SK-N-SH (cell line): ENCODE measurements around the gene NR1H4.

Experiments
- RFX5 ChIP-seq: IDR thresholded peaks from 2 replicates; pipeline ENCODE4 v1.6.1; 2012; ENCODE audit warnings: mild to moderate bottlenecking, improper control_type of control experiment, low read length
- TF ChIP-seq, protein P1 (sequence below): fragments of 200-600 bp; sonication (generic); IDR thresholded peaks from 2 replicates; pipeline ENCODE4 v1.6.1; 2017; ENCODE audit warnings: antibody characterized with exemption, mild to moderate bottlenecking, moderate library complexity
- TF ChIP-seq, protein P2 (sequence below): IDR thresholded peaks from 2 replicates; pipeline ENCODE4 v1.6.1; 2012; ENCODE audit warnings: mild to moderate bottlenecking, low read depth, low read length, moderate library complexity

DNA sequence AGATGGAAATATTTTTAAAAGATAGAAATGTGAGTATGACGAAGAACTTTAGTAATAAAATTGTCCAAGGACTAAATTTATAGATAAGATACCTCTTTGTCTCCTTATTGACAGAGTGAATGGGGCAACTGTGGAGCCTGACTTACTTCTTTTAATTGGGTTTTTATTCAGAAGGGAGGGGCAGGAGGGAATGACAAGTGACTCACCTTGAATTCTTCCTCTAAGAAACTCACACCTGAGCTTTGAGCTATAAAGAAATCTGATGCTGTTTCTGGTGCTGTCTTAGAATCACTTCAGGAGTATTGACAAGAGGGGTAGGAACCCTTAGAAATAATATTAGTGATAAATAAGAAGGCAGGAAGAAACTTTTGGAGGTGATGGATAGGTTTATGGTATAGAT, 951 bp downstream of the NR1H4 start:
- TF ChIP-seq, protein P1, sequence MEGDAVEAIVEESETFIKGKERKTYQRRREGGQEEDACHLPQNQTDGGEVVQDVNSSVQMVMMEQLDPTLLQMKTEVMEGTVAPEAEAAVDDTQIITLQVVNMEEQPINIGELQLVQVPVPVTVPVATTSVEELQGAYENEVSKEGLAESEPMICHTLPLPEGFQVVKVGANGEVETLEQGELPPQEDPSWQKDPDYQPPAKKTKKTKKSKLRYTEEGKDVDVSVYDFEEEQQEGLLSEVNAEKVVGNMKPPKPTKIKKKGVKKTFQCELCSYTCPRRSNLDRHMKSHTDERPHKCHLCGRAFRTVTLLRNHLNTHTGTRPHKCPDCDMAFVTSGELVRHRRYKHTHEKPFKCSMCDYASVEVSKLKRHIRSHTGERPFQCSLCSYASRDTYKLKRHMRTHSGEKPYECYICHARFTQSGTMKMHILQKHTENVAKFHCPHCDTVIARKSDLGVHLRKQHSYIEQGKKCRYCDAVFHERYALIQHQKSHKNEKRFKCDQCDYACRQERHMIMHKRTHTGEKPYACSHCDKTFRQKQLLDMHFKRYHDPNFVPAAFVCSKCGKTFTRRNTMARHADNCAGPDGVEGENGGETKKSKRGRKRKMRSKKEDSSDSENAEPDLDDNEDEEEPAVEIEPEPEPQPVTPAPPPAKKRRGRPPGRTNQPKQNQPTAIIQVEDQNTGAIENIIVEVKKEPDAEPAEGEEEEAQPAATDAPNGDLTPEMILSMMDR, result no peak
- no peak for TF ChIP-seq RFX5
- TF ChIP-seq, protein P2, sequence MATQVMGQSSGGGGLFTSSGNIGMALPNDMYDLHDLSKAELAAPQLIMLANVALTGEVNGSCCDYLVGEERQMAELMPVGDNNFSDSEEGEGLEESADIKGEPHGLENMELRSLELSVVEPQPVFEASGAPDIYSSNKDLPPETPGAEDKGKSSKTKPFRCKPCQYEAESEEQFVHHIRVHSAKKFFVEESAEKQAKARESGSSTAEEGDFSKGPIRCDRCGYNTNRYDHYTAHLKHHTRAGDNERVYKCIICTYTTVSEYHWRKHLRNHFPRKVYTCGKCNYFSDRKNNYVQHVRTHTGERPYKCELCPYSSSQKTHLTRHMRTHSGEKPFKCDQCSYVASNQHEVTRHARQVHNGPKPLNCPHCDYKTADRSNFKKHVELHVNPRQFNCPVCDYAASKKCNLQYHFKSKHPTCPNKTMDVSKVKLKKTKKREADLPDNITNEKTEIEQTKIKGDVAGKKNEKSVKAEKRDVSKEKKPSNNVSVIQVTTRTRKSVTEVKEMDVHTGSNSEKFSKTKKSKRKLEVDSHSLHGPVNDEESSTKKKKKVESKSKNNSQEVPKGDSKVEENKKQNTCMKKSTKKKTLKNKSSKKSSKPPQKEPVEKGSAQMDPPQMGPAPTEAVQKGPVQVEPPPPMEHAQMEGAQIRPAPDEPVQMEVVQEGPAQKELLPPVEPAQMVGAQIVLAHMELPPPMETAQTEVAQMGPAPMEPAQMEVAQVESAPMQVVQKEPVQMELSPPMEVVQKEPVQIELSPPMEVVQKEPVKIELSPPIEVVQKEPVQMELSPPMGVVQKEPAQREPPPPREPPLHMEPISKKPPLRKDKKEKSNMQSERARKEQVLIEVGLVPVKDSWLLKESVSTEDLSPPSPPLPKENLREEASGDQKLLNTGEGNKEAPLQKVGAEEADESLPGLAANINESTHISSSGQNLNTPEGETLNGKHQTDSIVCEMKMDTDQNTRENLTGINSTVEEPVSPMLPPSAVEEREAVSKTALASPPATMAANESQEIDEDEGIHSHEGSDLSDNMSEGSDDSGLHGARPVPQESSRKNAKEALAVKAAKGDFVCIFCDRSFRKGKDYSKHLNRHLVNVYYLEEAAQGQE, result no peak
